DMS79 (cell line): Measurements from ENCODE around the gene MGRN1.

ENCODE experiments used
- DNase-seq: peaks from one replicate; lab custom pipeline; 2025; lab: John Stamatoyannopoulos, UW

MGRN1 gene

DNA sequence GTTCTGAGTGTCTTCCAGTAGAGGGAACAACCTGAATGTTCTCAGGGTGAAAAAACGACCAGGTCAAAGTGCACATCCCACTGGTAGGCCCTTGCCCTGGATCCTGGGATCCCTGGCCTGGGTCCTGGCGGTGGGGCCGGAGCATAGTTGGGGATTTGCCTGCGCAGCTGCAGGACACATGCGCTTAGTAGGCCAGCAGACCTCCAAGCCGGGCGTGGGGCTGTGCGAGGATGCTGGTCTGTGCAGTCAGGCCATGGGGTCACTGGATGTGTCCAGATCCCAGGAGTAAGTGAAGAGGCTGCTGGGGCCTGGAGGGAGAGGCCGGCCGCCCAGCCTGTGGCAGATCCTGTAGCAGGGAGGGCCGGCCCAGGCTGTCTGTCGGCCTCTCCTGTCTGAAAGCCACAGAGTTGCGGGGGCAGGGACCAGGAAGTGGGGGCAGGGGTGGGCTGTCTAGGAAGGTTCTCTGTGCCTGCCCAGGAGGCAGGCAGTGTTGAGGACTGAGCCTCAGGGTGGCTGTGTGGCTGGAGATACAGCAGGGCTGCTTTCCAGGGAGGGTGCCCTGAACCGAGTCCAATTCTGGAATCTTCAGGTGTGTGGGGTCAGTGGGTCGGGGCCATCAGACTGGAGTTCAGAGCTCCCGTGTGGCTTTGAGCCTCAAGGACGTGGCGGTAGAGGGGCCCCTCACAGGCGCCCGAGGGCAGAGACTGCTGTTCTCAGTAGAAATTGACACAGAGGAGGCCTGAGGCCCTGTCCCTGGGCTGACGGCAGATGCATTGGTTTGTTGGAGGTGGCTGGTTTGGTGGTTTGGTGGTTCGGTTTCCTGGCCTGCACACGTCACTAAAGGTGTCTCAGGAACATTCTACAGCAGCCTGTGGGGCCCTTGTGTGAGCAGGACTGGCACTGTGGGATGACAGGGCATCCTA is 51.5 kb downstream of the MGRN1 start:
- DNase-seq: no peak

DNA sequence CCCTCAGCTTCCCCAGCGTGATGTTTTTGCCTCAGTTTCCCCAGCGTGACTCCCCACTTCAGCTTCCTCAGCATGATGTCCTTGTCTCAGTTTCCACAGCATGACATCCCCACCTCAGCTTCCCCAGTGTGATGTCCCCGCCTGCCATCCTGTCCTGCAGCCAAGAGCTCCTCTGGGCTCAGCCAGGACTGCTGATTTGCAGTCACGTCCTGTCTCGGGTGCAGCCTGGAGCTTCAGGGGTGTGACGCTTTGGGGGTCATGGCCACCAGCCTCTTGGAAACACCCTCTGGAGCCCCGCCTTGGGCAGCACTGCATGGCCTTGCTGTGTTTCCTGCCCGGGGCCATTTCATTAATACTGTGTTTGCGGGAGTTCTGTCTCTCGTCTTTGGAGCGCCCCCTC is 52.2 kb downstream of the MGRN1 start:
- no peak for DNase-seq

DNA sequence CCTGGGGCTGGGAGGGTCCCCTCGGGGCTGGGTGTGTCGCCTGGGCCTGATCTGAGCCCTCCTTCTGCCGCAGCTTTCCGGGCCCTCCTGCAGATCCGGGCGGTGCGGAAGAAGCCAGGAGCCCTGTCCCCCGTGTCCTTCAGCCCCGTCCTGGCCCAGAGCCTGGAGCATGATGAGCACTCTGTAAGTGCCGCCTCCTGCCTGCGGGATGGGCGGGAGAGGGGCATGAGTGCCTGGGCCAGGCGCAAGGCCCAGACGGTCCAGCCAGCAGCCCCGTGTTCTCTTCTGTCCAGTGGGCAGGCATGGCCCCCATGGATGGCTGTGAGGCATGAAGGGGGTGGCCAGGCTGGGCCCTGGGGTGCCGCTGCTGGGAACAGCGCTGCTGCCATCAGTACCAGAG is 52.8 kb downstream of the MGRN1 start:
- DNase-seq: no peak

DNA sequence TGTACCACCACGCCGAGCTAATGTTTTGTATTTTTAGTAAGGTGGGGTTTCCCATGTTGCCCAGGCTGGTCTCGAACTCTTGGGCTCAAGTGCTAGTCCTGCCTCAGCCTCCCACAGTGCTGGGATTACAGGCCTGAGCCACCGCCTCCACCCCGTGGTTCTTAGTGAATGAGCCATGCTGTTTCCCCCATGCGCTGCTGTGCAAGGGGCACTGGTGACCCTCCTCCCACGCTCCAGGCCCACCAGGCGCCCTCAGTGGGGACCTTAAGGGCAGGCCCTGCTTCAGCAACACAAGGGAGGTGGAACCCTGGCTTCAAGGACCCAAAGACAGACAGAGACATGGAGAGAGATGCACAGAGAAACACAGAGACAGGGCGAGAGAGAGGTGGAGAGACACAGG is 53.4 kb downstream of the MGRN1 start:
- DNase-seq: no peak

DNA sequence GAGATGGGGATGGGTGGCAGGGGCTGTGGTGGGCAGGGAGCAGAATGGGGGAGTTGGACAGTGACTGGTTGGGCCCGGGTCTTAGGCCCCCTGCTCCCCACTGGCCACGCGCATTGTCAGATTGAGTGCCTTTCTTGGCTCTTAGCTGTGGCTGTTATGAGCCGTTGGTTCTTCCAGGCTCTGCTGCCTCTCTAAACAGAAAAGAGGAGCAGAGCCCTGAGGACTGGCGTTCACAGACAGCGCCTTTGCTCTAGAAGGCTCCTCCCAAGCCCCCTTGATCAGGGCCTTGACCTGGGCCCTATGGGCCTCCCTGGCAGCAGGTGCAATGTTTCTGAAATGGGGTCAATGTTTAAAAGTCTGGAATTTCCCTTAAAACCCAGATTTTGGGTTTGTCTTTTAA is 54.0 kb downstream of the MGRN1 start:
- no peak for DNase-seq

DNA sequence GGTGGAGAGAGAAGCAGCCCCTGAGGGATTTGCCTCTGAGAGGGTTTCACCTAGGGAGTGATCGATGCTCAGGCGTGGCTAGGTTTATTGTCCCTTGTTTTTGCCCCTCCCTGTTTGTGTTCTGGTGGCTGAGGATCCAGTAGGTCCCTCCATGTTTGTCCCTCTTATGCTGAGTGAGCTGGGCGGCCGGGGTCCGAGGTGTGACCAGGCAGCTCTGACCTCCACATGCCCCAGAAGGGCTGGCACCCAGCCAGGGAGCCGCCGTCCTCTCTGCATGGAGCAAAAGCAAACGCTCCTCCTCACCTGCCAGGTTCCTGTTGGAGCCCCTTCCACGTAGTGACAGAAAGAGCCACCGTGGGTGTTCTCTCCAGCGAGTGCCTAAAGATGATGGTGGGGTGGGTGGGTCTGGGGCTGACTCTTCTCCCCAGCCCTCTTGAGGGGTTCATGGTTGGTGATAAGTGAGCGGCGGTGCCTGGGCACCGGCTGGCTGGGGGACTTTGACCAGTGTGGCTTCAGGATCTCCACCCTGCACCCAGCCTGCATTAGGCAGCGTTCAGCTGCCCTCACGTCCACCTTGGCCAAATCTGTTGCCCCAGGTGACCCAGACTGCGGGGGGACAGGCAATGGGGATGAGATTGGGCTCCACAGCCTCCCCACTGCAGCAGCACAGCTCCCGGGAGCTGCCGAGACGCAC is 54.7 kb downstream of the MGRN1 start:
- DNase-seq: no peak

DNA sequence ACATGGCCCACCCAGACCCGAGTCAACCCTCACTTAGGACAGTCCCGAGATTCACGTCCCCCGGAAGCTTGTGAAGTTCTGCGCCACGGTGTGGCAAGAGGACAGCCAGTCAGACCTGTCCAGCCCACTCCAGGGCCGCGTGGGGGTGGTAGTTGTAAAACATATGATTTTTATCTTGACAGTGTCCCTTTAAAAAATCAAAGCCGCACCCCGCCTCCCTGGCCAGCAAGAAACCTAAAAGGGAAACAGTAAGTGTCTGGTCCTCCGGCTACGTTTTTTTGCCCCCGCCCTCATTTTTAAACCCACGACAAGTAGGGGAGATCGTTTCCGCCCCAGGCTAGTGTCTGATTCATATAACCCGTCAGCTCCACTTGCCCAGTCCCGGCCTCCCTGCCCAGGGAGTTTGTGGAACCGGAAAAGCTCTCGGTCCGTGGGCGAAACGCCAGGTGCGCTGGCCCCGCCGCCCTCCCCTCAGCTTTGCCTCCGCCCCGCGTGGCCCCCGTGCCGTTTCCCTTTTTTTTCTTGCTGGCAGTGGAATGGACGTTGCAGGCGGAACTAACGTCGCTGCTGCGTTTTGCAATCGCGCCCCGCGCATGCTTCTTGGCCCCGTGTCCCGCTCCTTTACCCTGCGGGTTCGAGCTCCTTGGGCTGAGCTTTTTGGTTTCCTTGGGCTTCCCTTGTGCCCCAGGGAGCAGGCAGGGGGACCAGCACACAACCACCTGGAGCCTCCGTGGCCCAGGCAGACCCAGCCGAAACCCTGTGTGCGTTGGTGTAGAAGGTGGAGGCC is 55.4 kb downstream of the MGRN1 start:
- no peak for DNase-seq

DNA sequence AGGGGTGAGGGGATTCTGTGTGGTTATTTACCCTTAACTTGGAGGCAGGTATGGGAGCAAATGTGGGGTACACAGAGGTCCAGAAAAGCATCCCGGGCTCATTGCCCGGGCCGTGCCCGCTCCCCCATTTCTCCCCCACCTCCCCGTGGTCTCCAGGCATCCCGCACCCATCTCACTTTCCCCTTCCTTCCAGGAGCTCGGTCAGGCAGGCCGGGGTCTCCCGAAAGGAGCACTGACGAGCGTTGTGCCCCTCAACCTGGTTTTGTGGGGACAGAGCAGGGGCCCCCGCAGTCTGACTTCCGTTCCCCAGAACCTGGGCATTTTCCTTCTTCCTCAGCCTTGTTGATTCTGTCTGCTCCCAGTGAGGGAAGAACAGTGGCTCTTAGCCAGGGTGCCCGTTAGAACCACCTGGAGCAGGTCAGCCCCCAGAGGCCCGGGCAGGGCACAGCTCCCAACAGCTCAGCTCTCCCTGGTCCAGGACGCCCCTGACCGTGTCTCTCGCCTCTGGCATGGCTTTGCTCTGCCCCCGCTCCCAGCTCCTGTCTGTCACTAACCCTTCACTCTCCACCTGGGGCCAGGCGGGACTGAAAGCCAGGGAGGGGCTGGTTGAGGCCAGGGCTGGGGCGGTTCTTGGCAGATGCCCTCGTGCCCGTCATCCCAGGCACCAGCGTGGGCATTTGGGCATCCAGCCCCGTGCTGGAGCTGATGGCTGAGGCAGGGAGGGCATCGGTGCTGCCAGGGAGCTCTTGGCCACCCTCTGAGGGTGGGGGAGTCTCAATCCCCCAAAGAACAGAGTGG is 56.2 kb downstream of the MGRN1 start:
- no peak for DNase-seq

DNA sequence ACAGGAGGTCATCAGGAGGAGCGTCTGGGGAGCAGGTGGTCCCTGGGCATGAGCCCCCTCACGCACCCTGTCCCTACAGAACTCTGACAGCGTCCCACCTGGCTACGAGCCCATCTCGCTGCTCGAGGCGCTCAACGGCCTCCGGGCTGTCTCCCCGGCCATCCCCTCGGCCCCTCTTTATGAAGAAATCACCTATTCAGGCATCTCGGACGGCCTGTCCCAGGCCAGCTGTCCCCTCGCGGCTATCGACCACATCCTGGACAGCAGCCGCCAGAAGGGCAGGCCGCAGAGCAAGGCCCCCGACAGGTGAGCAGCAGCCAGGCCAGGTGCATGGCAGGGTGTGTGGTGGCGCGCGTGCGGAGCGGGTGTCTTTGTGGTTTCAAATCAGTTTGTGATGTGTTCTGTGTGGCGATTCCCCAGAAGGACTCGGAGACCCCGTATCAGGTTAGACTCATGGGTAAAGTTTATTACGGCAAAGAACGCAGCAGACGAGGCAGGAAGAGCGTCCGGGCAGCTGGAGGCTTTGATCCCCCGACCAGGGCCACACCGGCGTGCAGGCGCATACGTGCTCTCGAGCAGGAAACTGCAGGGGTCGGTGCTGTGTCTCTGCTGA is 57.0 kb downstream of the MGRN1 start:
- DNase-seq: no peak

DNA sequence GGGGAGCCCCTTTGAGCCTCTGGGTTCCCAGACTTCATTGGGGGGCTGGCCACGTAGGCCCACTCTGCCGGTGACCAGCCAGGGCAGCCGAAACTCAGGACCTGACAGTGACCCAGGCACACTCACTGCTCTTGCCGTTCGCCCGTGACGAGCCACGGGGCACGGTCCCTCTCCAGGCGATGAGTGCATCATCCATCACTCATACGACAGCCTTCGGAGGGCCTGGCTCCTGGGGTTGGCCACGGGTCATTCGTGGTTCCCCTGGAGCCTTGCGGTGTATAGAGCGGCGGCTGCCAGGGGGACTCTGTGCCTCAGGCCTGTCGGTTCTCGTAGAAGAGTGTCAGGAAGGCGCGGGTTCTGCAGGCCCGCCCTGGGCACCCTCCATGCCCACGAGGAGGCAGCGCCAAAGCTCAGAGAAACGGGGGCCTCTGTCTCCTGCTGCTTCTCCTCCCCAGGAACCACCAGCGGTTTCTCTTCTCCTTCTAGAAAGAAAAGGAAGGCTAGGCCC is 57.5 kb downstream of the MGRN1 start:
- DNase-seq: no peak

DNA sequence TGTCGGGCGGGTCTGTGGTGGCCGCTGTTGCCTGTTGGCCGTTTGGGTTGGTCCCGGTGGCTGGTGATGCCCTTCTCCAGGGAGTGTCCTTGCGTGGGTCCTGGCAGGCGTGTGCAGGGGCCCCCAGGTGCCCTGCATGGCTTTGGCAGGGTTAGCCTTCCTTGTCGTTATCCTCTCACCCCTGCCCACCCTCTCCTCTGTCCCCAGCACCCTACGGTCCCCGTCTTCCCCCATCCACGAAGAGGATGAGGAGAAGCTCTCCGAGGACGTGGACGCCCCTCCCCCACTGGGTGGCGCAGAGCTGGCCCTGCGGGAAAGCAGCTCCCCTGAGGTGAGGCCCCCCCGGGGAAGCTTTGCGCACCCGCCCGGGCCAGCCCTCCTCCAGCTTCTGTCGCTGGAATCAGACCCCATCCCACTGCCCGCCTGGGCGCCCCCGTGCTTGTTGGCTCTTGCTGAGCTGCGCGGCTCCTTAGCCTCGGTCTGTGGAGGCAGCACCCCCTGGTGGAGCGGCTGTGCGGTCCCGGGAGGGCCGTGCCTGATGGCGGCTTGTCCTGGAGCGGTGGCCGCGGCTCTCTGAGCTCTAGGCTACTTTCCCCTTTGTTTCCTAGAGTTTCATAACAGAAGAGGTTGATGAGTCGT is 58.1 kb downstream of the MGRN1 start:
- no peak for DNase-seq

DNA sequence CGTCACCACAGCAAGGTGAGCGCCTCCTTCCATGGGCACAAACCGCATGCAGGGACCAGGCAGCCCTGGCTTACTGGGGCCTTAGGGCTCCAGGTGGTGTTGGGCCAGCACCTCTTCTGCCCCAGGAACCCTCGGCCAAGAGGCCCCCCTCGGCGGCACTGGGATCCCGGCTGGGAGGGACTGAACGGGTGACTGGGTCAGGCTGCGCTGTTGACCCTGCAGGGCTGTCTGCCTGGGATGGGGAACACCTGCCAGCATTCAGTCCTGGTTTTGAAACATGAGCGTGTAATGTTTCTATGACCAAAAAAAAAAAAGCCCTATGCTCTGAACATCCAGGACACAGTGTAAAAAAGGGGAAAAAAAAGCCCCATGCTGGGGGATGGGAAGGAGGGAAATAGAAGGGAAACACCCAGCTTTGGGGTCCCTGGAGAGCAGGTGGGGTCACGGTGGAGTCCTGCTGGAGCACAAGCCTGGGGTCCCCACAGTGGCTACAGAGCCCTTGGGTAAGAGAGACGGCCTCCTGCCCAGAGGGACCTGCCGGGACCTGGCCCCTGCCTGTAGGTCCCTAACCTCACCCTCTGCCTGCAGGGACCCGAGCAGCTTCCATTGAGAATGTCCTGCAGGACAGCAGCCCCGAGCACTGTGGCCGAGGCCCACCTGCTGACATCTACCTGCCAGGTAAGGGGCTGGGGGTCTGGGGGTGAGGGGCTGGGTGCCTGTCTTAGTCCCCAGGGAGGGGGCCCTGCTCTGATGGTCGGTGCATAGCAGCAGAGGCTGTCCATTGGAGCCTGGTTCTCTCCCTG is 58.8 kb downstream of the MGRN1 start:
- DNase-seq: no peak

DNA sequence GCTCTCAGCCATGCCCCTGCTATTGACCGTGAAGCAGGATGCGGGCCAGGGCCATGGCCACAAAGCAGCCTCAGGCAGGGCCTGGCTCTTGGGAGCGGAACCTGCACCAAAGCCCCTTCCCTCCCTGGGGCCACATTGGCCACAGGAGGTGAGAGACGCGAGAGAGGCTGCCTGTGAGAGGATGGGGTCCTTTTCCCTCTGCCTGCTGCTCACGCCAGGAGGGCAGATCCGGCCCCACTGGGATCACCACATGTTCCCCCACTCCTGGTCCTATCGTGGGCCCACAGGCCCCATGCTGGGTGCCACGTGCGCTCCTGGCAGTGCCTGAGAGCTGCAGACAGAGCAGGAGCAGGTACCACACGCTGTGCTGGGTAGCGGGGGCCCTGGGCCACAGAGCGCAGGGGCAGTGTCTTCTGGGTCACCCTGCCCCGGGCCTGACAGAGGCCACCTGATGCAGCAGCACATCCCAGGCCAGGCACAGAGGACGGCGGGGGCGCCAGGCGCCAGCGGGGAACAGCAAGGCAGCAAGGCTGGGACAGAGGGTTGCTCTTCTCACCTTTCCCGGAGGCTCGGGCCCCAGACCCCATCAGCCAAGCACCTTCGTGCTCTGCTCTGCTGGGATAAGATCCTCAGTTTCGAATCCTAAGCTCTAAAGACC is 59.6 kb downstream of the MGRN1 start:
- no peak for DNase-seq

DNA sequence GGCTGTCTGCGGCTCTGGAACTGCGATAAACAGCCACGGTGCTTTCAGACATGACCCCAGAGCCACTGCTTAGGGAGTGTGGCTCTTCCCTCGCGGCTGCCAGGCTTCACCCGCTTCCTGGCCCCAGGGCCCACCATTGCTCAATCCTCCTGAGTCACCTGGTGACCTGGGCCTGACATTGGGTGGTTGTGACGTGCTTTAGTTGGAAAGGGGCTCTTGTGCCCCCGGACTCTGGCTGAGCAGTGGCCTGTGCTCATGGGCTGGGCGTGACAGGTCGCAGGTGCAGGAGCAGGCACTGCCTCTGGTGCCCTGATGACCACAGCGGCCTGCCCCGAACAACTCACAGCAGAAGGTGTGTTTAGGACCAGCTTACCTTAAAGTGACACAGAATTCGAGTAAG is 60.1 kb downstream of the MGRN1 start:
- DNase-seq: no peak

DNA sequence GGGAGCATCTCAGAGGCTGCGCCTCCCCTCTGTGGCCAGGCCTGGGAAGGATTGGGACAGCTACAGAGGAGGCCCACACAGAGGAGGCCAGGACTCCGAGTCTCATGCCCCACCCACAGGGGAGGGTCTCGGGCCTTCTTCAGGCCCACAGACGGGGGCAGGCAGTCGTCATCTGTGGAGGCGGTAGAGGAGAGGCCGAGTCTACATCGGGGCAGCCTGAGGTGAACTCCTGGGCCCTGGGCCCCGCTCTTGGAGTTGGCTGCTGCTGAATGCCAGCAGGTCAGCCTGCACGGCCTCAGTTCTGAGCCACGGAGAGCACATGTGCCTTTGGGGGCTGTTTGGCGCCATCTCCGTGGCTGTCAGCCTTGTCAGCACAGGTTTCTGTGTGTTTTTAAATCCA is 60.7 kb downstream of the MGRN1 start:
- no peak for DNase-seq

DNA sequence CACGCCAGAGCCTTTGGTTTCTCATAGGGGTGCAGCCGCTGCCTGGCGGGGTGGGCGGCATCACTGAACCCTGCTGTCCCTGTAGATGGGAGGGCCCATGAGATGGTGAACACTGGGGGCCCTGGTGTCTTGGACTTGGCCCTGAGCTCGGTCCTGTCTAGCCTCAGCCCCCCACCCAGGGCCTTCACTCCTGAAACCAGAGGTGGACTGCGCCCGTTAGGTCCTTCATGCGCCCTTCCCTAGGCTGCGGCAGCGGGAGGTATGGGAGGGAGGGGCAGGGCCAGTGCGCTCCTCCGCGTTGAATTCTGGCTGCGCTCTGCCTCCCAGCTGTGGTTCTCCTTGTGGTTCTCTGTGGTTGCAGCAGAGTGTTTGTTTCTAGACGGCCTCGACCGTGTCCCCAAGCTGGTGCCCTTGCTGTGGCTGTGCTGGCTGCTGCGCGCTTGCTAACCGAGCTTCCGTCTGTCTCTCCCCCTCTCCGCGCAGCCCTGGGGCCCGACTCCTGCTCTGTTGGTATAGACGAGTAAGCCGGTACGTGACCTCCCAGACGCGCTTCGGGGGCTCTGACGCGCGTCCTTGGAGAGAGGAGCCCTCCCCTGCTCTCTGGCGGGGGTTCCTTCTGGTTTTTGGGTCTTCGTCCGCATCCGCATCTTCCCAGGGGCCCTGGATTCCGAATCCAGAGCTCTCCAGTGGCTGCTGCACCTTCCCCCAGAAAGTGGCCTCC is 61.3 kb downstream of the MGRN1 start:
- no peak for DNase-seq

DNA sequence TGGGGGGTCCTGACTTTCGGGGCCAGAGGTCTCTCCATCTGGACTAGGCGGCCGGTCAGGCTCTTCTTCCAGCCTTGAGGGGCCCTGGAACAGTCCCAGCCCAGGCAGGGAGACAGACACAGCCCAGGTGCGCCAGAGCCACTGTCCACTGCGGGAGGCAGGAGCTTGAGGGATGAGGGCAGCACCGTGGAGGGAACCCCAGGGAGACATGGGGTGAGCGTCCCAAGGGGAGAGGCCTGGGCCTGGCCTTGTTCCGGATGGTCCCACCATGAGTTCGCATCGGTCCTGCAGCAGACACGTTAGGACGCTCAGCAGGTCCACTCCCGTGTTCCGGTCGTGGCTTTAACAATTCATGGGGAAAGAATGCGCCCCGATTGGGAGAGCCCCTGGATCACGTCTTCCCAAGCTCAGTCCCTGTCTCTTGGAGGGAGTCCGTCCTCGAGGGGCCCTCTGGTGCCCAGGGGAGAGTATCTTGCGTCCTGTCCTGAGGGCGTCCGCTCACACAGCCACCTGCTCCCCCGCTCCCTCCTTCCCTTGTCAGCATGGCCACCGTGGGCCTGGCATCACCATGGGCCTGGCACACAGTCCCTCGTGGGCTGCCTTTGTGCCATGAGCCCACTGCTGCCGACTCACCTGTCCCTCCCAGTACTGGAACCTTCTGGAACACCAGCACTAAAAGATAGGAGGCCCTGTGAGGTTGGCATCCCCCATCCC is 62.0 kb downstream of the MGRN1 start:
- DNase-seq: no peak

DNA sequence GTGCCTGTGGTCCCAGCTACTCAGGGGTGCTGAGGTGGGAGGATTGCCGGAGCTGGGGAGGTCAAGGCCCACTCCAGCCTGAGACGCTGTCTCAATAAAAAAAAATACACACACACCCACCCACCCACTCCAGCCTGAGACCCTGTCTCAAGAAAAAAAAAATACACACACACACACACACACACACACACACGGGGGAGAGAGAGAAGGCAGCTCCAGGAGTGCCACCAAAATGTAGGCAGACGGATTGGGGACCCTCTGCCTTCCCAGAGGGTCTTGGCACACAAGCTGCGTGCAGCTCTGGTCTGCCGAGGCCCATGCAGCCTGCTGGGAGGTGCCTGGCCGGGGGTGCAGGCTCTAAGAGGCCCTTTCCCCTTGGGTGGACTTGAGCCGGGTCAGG is 62.8 kb downstream of the MGRN1 start:
- DNase-seq: no peak
